Measurements from ENCODE around the gene NOS3. TPM values are rescaled to one million over a fixed set of nuclear protein-coding genes. Genes with fewer than 3 reads are reported as not detected.

The NOS3 gene
- total and polyA plus RNA-seq, 9 of the 15 experiments (the other 6 are each of a cell fraction or from before 2014, with no cell fraction given) = 1.1 to 121 (median 23.6) TPM

DNA sequence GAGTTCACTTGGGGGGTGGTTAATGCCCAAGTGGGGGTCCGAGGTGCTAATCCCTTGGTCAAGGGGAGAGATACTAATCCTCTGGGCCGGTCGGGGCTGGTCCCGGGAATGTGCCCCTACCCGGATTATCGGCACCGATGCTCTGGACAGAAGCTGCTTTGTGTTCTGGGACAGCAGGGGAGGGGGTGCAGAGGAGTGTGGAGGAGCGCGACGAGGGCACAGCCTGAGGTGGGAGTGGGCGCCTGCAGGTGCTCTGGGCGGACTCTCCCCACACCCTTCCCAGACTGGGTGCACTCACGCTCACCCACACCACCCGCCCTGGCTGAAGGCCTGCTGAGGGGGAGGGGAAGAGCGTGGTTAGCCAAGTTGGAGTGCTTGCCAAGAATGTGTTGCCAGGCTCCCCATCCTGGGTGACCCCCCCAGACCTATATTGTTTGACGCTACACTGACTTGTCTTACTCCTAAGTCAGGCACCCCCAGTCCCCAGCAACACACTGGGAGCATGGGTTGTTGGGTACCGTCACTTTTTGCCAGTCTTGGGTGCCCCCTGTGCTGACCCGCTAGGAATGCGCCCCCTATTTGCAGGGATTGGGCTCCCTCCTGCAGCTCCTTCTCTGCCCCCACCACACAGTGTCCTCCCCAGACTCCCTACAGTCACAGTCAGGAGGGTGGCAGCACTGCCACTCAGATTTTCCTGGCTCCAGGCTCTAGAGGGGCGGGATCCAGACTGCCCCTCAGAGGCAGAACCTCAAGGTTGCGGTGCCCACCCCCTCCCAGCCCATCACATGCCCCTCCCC is 69.8 kb downstream of the NOS3 start (continued):
- TF ChIP-seq, protein P1, sequence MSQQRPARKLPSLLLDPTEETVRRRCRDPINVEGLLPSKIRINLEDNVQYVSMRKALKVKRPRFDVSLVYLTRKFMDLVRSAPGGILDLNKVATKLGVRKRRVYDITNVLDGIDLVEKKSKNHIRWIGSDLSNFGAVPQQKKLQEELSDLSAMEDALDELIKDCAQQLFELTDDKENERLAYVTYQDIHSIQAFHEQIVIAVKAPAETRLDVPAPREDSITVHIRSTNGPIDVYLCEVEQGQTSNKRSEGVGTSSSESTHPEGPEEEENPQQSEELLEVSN (IDR thresholded peaks at IDR 0.05; ENCODE audit: borderline replicate concordance in 1 of 2, extremely low read depth in 1 of 2, insufficient read depth in 1 of 2, insufficient read length in 1 of 2, low read depth in 1 of 2, low read length in 1 of 2, poor library complexity in 1 of 2, severe bottlenecking in 1 of 2) = peak in 1 of 2 experiments; percentile 23
- no peak for TF ChIP-seq PHF21A (IDR thresholded peaks at IDR 0.05; ENCODE audit: borderline replicate concordance, low read depth)
- peak; percentile 17; the same call in 1 of the 2 replicates for TF ChIP-seq ZNF12 (CRISPR knock-in tag; IDR thresholded peaks at IDR 0.05)
- no peak for TF ChIP-seq KLF6 (CRISPR knock-in tag; IDR thresholded peaks at IDR 0.05; ENCODE audit: borderline replicate concordance)
- TF ChIP-seq, protein P2, sequence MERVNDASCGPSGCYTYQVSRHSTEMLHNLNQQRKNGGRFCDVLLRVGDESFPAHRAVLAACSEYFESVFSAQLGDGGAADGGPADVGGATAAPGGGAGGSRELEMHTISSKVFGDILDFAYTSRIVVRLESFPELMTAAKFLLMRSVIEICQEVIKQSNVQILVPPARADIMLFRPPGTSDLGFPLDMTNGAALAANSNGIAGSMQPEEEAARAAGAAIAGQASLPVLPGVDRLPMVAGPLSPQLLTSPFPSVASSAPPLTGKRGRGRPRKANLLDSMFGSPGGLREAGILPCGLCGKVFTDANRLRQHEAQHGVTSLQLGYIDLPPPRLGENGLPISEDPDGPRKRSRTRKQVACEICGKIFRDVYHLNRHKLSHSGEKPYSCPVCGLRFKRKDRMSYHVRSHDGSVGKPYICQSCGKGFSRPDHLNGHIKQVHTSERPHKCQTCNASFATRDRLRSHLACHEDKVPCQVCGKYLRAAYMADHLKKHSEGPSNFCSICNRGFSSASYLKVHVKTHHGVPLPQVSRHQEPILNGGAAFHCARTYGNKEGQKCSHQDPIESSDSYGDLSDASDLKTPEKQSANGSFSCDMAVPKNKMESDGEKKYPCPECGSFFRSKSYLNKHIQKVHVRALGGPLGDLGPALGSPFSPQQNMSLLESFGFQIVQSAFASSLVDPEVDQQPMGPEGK (CRISPR knock-in tag; IDR thresholded peaks at IDR 0.05; ENCODE audit: borderline replicate concordance) = no peak
- TF ChIP-seq CREB1 (IDR thresholded peaks at IDR 0.05) = 0 out of 2 replicates have a peak, but pooled peaks have one; percentile 12
- no peak for TF ChIP-seq CREB1 (CRISPR knock-in tag; IDR thresholded peaks at IDR 0.05)
- TF ChIP-seq PHTF2 (CRISPR knock-in tag; IDR thresholded peaks at IDR 0.05) = no peak
- 0 out of 4 replicates have a peak, but pooled peaks have one; percentile 6 to 33 for TF ChIP-seq SIN3A (IDR thresholded peaks at IDR 0.05; ENCODE audit: borderline replicate concordance in 2 of 2, control insufficient read depth in 1 of 2, low read depth in 2 of 2, low read length in 2 of 2)
- TF ChIP-seq FOXP1 (CRISPR knock-in tag; IDR thresholded peaks at IDR 0.05) = no peak
- TF ChIP-seq, protein P3, sequence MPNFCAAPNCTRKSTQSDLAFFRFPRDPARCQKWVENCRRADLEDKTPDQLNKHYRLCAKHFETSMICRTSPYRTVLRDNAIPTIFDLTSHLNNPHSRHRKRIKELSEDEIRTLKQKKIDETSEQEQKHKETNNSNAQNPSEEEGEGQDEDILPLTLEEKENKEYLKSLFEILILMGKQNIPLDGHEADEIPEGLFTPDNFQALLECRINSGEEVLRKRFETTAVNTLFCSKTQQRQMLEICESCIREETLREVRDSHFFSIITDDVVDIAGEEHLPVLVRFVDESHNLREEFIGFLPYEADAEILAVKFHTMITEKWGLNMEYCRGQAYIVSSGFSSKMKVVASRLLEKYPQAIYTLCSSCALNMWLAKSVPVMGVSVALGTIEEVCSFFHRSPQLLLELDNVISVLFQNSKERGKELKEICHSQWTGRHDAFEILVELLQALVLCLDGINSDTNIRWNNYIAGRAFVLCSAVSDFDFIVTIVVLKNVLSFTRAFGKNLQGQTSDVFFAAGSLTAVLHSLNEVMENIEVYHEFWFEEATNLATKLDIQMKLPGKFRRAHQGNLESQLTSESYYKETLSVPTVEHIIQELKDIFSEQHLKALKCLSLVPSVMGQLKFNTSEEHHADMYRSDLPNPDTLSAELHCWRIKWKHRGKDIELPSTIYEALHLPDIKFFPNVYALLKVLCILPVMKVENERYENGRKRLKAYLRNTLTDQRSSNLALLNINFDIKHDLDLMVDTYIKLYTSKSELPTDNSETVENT (CRISPR knock-in tag; IDR thresholded peaks at IDR 0.05) = no peak
- no peak for TF ChIP-seq ZNF707 (CRISPR knock-in tag; conservative IDR thresholded peaks at IDR 0.05)
- peak; percentile 35; the same call in 1 of the 2 replicates for TF ChIP-seq NR1H2 (CRISPR knock-in tag; IDR thresholded peaks at IDR 0.05)
- TF ChIP-seq, protein P4, sequence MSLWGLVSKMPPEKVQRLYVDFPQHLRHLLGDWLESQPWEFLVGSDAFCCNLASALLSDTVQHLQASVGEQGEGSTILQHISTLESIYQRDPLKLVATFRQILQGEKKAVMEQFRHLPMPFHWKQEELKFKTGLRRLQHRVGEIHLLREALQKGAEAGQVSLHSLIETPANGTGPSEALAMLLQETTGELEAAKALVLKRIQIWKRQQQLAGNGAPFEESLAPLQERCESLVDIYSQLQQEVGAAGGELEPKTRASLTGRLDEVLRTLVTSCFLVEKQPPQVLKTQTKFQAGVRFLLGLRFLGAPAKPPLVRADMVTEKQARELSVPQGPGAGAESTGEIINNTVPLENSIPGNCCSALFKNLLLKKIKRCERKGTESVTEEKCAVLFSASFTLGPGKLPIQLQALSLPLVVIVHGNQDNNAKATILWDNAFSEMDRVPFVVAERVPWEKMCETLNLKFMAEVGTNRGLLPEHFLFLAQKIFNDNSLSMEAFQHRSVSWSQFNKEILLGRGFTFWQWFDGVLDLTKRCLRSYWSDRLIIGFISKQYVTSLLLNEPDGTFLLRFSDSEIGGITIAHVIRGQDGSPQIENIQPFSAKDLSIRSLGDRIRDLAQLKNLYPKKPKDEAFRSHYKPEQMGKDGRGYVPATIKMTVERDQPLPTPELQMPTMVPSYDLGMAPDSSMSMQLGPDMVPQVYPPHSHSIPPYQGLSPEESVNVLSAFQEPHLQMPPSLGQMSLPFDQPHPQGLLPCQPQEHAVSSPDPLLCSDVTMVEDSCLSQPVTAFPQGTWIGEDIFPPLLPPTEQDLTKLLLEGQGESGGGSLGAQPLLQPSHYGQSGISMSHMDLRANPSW (CRISPR knock-in tag; IDR thresholded peaks at IDR 0.05) = peak; percentile 61; the same call in 1 of the 2 replicates
- no peak for TF ChIP-seq ETS2 (tag; IDR thresholded peaks at IDR 0.05; ENCODE audit: borderline replicate concordance, poor library complexity, severe bottlenecking)
- TF ChIP-seq ADNP (tag; IDR thresholded peaks at IDR 0.05) = no peak

Measured in K562 (cell line).